DMS153 treated with DMSO at 0.1 percent for 48 hours (cell line): Measurements from ENCODE around the gene MCC.

Source experiments
- DNase-seq: peaks from one replicate; lab custom pipeline; 2025; ENCODE audit not compliant: unreplicated experiment; lab: John Stamatoyannopoulos, UW

The MCC gene

GRCh38 chr5:113487781-113488644 lies at the start of gene MCC:
MCC (minus strand) TSS chr5:113488453.
- no peak for DNase-seq

GRCh38 chr5:113531481-113532159 lies 43.4 kb upstream of the MCC start:
- no peak for DNase-seq

- DNase-seq = no peak
These were observed 39.5 kb upstream of the MCC start for GRCh38 chr5:113527746-113528145.

- no peak for DNase-seq
These were observed 38.2 kb upstream of the MCC start for GRCh38 chr5:113526421-113526820.

- no peak for DNase-seq
These were observed 36.7 kb upstream of the MCC start for GRCh38 chr5:113524927-113525326.

GRCh38 chr5:113523168-113523567 lies 34.9 kb upstream of the MCC start:
- DNase-seq = no peak

GRCh38 chr5:113520899-113521298 lies 32.6 kb upstream of the MCC start:
- DNase-seq = no peak

GRCh38 chr5:113520429-113520828 lies 32.2 kb upstream of the MCC start:
- DNase-seq = no peak

GRCh38 chr5:113519412-113519811 lies 31.2 kb upstream of the MCC start:
- no peak for DNase-seq

- DNase-seq = no peak
These were observed 30.6 kb upstream of the MCC start for GRCh38 chr5:113518884-113519283.

- no peak for DNase-seq
These were observed 26.0 kb upstream of the MCC start for GRCh38 chr5:113514289-113514635.

GRCh38 chr5:113513384-113514288 lies 25.4 kb upstream of the MCC start, which contains the start of gene YTHDC2:
YTHDC2 (plus strand) TSS chr5:113513694; CDS start chr5:113513896, 202 bp downstream.
- peak; percentile 12 for DNase-seq

- DNase-seq = no peak
These were observed 24.1 kb upstream of the MCC start for GRCh38 chr5:113512341-113512740.

GRCh38 chr5:113510836-113511451 lies 22.7 kb upstream of the MCC start:
- DNase-seq = no peak

GRCh38 chr5:113508756-113509155 lies 20.5 kb upstream of the MCC start:
- no peak for DNase-seq

- DNase-seq = no peak
These were observed 19.3 kb upstream of the MCC start for GRCh38 chr5:113507601-113508000.

- DNase-seq = no peak
These were observed 16.9 kb upstream of the MCC start for GRCh38 chr5:113505181-113505580.

- DNase-seq = no peak
These were observed 14.9 kb upstream of the MCC start for GRCh38 chr5:113503146-113503545.

- DNase-seq = no peak
These were observed 13.8 kb upstream of the MCC start for GRCh38 chr5:113502073-113502472.

GRCh38 chr5:113495422-113495841 lies 7.2 kb upstream of the MCC start:
- no peak for DNase-seq

- no peak for DNase-seq
These were observed 5.2 kb upstream of the MCC start for GRCh38 chr5:113493446-113493845.
